GM12864 (cell line): ENCODE measurements around the gene C2orf68.

Experiments used
- DNase-seq: peaks from one replicate; pipeline ENCODE4 v3.0.0-alpha.2; 2011; ENCODE audit warnings: low read depth
- H3K4me3 ChIP-seq: 2 replicates; pipeline ENCODE4 v1.5.1; 2011; ENCODE audit warnings: mild to moderate bottlenecking, low read depth, low read length, control low read depth
- CTCF ChIP-seq: IDR thresholded peaks from 2 replicates; pipeline ENCODE4 v1.5.1; 2011; ENCODE audit warnings: low read depth, mild to moderate bottlenecking, moderate library complexity, low read length, control low read depth, inconsistent platforms; ENCODE audit errors: missing control alignments

Gene C2orf68

GRCh38 chr2:85602476-85603234, 9.2 kb downstream of the C2orf68 start, which contains the start of gene TMEM150A:
TSS of gene TMEM150A (minus strand) at chr2:85602698. CDS start at chr2:85601948, 750 bp downstream.
- TF ChIP-seq CTCF, result peak; percentile 27
- DNase-seq, result no peak
- H3K4me3 ChIP-seq, result peak within 1 kb of the TSS; percentile 59

GRCh38 chr2:85601771-85602475, 9.9 kb downstream of the C2orf68 start:
- H3K4me3 ChIP-seq, result peak overlapping the region; percentile 59
- DNase-seq, result no peak
- TF ChIP-seq CTCF, result no peak

DNA sequence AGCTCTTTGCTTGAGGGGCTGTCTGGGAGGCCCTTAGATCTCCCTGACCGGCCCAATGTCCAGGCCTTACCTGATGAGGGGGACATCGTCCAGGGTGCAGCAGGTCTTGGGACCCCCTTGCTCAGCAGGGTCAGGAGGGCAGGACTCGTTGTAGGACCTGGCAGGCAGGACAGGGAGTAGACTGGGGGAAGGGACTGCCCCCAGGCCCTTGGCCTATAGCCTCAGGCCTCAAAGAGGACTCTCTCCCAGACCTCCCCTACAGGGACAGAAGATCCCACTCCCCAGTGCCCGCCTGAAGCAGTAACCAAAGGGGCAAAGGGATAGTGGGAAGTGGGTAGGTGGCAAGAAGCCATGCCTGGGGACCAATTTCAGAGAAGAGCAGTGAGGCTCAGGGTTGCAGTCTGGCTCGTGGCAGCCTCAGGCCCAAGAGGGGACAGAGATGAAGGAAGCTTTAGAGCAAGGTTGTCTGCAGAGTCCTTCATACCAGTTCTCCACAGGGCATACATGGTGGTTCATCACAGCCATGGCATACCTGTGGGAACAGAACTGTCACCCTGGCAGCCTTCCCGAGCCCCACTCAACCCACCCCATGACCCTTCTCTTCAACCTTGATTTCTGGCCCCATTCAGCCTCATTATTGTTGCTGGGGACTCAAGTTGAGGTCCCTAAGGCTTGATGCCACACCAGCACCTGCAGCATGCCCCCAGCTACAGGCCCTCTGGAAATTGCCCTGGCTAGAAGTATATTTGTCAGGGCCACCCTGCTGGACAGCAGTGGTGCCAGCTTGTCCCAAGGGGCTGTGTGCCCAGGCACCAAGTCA, 10.7 kb downstream of the C2orf68 start:
- H3K4me3 ChIP-seq, result no peak overlapping the region
- DNase-seq, result no peak
- TF ChIP-seq CTCF, result no peak

DNA sequence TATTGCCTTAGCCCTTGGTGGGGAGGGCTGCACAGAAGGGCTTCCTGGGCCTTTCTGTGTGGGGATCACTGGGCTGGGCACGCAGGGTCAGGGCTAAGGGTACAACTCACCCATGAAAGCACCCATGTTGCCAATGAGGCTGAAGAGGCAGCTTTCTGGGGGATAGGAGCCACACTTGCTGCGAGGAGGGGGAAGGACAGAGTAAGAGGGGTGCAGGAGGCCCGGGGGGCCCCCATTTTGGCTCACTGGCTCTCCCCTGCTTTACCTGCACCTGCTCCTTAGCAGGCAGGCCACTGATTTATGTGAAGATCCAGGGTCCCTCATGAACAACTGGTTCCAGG, 11.7 kb downstream of the C2orf68 start:
- H3K4me3 ChIP-seq, result no peak overlapping the region
- DNase-seq, result no peak
- no peak for TF ChIP-seq CTCF

DNA sequence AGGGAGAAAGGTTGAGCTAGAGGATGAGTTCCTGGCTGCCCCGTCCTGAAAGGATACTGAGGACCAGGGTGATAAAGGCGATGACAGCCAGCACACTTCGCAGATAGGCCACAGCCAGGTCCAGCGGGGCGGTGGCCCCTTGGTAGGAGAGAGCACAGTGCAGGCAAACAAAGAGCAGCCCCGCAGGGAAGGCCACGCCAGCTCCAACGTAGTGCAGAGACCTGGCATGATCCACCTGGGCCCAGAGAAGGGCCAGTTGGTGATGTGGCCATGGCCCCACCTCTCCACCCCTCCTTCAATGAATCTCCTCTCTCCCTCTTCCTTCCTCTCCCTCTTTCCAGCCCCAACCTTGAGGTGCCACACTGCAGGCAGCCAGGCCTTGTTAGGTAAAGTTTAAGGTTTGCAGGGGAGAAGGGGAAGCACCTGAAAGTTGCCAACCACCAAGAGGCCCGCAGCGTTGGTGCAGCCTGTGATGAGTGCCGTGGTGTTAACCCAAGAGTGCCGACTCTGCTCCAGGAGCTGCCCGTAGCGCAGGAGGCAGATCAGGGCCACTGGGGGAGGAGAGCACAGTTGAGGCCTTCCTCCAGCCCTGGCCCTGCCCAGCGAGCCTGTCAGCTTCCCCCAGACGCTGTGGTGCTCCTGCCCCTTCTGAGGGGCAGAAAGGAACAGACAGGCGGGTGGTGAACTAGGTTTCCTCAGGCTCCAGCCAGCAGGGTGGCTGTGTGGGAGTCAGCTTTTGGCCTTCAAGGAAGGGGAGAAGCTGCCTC, 12.2 kb downstream of the C2orf68 start:
- TF ChIP-seq CTCF, result no peak
- H3K4me3 ChIP-seq, result no peak overlapping the region
- no peak for DNase-seq

- no peak for TF ChIP-seq CTCF
- DNase-seq, result no peak
- H3K4me3 ChIP-seq, result no peak overlapping the region
Observed at GRCh38 chr2:85598594-85599340, 13.1 kb downstream of the C2orf68 start.
